Upper lobe of left lung (tissue), 4 donors: ENCODE data around the gene UNC119.

Source experiments
- CTCF ChIP-seq, 6 experiments: fragments of 450-650 bp in 4 of 6; fragments of 200-600 bp in 2 of 6; sonication (generic) in 2 of 6; IDR thresholded peaks; one replicate each; pipeline ENCODE4 v1.5.1; 2016 to 2019; ENCODE audit warnings: antibody characterized with exemption in 6 of 6
- POLR2AphosphoS5 ChIP-seq, 2 donors: sonication (generic); formaldehyde crosslinking; IDR thresholded peaks; one replicate each; pipeline ENCODE4 v1.5.1; 2017; ENCODE audit warnings: antibody characterized with exemption in 2 of 2

GRCh38 chr17:28547096-28547622, 5.3 kb downstream of the UNC119 start:
- no peak for TF ChIP-seq CTCF (IDR thresholded peaks at IDR 0.05)
- no peak for TF ChIP-seq POLR2AphosphoS5 (IDR thresholded peaks at IDR 0.05)
